Pons (tissue), 1 donor: ENCODE data around the gene IFI30.

ENCODE experiments used
- DNase-seq: peaks from one replicate; pipeline ENCODE4 v3.0.0-alpha.2; 2016; ENCODE audit warnings: low spot score

The IFI30 gene

DNA sequence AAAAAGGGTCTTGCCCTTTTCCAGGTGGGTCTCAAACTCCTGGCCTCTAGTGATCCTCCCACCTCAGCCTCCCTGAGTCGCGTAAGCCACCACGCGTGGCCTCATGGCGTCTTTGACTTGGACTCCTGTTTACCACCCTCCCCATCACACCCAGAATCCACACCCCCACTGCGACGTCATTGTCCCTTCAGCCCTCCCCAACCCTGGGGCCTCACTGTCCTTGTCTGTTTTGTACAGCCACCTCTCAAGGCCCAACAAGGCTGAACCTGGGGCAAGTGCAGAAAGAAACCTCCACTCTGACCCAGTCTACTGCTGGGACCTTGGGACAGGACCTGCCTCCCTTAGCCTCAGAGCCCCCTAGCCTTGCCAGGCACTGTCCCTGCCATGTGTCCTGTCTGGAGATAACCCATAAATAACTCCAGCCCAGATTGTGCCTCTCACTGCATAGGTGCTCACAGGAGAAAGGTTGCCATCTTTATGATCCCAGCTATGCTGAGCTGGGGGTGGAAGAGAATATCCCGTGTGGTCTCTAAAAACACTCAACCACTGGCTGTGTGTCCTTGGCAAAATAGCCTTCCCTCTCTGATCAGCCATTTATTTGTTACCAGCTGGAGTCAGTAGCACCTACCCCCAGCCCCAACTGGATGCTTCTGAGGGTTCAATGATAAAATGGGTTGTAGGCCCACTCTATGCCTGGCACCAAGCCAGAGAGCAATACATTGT is 1.8 kb upstream of the IFI30 start:
- DNase-seq, result no peak

DNA sequence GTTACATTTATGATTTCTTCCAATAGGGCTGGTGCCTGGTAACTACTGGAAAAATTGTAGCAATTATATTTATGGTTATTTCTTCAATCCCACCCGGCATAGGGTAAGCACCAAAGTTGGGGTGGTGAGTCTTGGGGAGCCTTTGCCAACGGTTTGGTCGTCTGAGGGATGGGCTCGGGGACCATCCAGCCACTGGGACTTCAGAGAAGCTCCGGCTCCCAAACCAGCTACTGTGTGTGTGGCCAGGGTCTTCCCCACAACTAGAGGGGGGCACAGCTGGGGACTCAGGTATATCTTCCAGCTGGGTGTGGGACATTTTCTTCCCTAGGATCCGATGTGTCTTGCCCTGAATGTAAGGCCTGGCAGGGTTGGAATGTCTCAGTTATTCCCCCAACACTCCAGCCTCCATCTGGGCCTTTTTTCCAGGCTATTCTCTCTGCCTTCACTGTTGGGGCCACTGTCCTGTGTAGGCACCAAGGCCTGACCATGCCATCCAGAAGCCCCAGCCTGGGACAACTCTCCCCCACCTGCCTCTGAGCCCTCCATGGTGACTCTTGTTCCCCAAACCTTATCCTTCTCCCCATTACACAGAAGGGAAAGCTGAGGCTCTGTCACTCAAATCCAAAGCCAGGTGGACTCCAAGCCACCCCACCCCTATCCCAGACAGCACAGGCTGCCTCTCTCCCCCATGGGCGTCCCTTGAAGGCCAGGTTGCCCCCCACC is 1.1 kb upstream of the IFI30 start:
- DNase-seq, result no peak

DNA sequence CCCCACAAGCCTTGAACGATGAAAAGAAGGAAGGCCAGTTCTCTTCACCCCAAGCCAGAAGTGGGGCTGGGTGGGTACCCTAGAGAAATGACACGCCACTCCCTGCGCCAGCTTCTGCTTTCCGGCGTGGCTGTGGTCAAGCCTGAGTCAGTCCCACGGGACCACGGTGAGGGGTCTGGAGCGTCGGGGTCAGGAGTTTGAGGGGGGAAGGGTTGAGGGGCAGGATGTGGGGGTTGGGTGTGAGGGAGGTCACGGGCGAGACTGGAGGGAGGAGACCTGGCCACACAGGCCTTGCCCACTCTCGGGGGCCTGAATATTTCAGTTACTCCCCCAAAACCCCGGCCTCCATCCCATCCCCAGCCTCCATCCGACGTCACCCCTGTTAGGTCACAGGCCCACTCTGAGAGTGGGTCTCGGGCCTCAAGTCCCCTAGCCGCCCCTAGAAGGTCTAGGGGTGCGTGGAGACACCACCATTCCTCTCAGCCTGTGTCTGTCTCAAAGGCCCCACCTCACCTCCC is 500 bp upstream of the IFI30 start:
- DNase-seq, result no peak

DNA sequence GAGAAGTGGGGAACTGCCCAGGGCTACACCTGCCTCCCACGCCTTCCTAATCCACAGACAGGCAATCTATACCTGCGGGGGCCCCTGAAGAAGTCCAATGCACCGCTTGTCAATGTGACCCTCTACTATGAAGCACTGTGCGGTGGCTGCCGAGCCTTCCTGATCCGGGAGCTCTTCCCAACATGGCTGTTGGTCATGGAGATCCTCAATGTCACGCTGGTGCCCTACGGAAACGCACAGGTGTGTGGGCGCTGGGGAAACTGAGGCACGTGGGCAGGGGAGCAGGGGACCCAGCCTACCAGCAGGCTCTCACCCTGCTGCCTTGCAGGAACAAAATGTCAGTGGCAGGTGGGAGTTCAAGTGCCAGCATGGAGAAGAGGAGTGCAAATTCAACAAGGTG is 1.4 kb downstream of the IFI30 start:
- DNase-seq, result no peak

DNA sequence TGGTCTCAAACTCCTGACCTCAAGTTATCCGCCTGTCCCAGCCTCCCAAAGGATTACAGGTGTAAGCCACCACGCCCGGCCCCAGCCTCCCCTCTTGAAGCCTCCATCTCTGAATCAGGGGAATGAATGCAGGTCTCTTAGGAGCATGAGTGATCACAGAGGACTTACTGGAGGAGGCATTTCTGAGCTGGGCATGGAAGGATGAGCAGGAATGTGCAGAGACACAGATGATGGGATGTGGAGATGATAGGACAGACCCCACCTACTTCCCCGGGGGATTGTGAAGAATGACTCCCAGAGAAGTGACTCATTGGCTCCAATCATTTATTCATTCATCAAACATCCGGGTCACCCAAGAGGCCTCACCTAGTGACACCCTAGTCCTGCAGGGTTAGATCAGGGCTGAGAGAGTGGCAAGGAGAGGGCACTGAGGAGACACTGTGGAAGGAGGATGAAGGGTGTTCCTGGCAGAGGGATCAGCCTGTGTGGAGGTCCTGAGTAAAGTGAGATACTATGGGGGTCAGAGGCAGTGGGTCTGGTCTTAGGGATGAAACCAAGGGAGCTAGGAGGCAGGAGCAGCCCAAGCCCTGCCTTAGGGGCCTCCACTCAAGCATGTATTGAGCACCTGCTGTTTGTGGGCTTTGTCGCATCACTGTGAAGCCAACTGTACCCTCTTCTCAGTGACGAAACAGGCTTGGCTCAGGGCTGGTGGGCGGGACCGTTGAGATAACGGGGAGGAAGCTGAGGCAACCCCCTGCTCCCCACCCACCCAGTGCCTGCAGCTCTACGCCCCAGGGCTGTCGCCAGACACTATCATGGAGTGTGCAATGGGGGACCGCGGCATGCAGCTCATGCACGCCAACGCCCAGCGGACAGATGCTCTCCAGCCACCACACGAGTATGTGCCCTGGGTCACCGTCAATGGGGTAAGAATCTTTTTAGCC is 3.0 kb downstream of the IFI30 start:
- no peak for DNase-seq

DNA sequence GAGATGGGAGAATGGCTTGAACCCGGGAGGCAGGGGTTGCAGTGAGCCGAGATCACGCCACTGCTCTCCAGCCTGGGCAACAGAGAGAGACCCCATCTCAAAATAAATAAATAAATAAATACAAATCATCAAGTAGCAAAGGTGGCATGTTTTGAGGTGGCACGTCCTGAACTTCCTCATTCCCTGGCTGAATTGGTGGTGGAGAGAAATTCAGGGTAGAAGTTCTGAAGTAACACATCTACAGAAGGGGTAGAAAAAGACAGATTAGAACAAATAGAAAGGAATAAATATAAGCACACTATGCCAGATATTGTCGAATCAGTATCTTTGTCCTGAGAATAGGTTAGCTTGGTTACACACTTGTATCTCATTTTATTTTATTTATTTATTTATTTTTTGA is 6.3 kb downstream of the IFI30 start:
- DNase-seq, result no peak

DNA sequence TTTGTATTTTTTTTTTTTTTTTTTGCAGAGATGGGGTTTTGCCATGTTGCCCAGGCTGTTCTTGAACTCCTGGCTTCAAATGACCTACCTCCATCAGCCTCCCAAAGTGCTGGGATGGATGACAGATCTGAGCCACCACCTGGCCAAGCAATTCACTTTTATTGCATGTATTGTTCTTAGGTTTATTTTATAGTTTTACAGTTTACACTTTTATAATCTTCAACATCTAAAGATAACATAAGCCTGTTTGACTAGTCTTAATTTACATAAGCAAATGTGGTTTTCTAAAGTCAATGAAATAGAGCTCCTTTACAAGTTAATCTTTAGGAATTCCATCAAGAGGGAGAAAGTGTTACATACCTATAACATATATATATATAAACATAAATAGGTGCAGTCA is 9.9 kb downstream of the IFI30 start:
- no peak for DNase-seq

DNA sequence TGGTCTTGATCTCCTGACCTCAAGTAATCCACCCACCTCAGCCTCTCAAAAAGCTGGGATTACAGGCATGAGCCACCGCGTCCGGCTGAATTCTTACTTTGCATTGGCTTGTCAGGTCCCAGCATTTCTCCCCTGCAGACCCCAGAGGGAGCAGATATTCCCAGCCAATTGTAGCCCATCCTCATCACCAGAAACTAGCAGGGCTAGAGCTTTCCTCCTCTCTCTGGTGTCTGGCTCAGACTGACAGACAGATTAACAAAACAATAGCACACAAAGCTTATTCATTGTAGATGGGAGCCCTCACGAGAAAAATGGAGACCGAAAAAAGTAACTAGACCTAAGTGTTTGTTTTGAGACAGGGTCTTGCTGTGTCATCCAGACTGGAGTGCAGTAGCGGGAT is 11.9 kb downstream of the IFI30 start:
- DNase-seq, result no peak

DNA sequence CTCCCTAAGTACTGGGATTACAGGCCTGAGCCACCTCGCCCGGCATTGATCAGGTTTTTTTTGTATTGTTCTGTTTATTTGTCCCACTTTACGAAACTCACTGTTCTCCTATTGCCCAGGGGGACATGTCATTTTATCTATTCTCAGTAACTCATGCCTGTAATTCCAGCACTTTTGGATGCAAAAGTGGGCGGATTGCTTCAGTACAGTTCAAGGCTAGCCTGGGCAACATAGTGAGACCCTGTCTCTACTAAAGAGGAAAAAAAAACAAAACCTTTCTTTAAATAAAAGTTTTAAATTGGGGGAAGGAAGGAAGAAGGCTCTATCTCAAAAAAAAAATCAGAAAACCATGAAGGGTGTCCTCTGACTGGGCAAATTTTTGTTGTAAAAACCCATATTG is 16.7 kb downstream of the IFI30 start:
- no peak for DNase-seq

DNA sequence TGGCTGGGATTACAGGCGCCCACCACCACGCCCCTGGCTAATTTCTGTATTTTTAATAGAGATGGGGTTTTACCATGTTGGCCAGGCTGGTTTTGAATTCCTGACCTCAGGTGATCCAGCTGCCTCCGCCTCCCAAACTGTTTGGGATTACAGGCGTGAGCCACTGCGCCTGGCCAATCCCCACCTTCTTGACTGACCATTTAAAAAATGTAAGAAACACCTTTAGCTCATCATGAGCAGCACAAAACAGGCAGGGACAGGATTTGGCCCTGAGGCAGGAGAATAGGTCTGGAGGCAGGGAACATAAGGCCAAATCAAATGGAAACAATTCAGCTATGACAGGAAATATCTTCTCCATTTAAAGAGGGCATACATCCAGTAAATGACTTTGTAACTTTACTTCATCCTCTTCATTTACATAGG is 18.0 kb downstream of the IFI30 start:
- no peak for DNase-seq

DNA sequence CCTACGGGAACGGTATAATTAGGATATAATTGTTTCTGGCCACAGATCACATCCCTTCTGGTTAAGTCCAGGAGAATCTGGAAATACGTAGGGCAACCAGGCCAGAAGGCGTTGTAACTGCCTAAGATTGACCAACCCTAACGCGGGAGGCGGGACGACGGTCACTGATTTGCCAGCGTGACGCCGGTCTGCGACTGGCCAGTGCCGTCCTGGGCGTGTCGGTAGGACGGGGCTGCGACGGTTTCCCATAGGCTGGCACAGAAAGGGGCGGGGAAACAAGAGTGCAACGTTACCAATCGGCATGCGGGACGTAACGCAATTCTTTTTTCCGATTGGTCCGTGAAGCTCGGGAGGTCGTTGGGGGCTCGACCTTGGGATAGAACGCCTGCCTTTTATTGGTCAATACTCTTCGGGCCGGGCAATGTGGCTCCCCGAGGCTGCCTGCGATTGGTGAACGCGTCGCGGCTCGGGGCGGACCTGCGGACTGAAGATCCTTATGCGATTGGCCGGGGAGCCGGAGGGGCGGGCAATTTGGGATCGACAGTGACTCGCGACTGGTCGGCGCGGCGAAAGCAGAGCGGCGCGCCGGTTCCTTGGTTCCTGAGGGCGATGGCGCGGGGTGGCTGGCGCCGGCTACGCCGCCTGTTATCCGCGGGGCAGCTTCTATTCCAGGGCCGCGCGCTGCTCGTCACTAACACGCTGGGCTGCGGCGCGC is 19.2 kb downstream of the IFI30 start, which contains the start of gene MPV17L2:
Gene MPV17L2, plus strand, starts transcription at position 546 of the 715 bp plus-strand sequence. Its CDS starts 64 bp downstream, at position 610.
- peak; percentile 100 for DNase-seq

DNA sequence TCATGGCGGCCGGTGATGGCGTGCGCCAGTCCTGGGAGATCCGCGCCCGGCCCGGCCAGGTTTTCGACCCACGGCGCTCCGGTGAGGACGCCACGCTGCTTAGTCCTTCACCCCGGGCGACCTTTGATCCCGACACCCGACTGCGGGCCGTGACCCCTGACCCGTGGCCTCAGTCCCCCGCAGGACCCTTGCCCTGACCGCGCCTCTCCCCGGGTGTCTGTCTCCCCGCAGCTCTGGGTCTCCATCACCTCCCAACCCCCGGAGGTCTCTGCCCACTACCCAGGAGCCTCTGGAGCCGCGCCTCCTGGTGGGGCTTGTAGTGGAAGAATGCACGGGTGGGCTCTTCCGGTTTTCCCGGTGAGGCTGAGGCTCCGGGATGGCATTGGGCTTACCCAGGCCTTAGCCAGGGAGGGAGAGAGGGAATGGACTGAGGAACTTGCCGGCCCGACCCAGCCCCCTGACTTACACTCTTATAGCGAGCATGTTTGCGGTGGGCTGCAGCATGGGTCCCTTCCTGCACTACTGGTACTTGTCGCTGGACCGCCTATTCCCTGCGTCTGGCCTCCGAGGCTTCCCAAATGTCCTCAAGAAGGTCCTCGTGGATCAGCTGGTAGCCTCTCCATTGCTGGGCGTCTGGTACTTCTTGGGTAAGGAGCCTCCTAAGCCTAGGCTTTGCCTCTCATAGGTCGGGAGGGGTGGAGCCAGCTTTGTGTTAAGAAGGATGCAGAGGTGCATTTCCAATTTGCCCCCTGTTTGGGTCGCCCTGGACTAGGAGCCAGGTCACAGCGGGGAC is 20.0 kb downstream of the IFI30 start:
- no peak for DNase-seq

DNA sequence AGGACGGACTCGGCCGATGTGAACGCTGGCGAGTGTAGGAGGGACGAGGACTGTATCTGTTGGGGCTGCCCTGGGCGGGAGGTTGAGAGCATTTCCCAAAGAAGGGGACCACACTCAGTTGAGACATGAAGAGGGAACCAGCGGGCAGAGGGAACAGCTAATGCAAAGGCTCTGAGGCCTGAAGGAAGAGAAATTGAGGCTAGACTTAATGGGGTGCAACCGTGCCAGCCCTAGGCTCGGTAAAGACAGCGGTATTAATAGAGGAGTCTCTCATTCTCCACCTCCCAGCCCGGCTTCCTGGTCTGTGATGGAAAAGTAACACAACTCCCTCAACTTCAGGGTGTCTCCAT is 20.5 kb downstream of the IFI30 start:
- no peak for DNase-seq

DNA sequence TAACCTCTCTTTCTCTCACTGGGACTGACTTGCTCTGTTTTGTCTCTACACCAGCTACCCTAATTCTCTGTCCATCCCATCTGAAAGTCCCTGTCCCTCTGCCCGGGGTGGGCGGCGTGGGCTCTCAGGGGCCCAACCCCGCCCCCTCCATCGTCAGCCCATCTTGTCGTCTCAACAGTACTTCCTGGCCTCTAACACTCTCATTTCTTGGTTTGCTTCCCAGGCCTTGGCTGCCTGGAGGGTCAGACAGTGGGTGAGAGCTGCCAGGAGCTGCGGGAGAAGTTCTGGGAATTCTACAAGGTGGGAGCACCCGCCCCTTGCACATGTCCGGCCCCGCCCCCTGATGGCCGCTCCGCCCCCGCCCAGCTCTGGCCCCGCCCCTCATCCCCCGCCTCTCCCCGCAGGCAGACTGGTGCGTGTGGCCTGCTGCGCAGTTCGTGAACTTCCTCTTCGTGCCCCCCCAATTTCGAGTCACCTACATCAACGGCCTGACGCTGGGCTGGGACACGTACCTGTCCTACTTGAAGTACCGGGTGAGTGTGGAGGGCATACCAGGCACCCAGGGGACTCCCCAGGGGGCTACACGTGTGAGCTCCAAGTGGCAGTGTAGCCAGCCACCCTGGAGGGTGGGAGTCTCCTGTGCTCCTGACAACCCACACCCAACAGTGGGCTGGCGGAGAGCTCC is 21.1 kb downstream of the IFI30 start:
- no peak for DNase-seq

DNA sequence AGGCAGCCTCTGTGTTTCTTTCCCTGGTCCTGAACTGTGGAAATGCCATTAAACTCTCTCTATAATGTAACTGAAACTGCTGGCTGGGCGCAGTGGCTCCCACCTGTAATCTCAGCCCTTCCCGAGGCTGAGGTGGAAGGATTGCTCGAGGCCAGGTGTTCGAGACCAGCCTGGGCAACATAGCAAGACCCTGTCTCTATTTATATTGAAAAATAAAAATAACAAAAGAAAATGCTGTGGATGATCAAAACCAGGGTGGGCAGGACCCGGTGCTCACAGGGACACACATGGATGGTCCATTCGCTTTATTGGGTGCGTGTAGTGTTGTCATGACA is 22.9 kb downstream of the IFI30 start:
- DNase-seq, result no peak

DNA sequence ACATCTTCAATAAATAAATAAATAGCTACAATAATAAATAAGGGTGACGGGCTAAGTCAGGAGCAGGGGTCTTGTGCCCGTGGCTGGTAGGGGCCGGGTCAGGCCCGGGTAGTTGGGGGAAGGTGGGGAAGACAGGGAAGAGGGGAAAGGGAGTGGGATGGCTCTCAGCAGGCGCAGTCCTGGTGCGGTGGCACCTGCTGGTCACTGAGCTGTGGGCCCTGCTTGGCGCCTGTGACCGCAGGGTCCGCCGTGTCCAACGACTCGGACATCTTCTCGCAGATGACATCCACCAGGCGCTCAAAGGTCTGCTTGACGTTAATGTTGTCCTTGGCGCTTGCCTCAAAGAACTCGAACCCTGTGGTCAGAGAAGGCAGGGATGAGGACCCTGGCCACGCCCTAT is 23.7 kb downstream of the IFI30 start:
- no peak for DNase-seq

DNA sequence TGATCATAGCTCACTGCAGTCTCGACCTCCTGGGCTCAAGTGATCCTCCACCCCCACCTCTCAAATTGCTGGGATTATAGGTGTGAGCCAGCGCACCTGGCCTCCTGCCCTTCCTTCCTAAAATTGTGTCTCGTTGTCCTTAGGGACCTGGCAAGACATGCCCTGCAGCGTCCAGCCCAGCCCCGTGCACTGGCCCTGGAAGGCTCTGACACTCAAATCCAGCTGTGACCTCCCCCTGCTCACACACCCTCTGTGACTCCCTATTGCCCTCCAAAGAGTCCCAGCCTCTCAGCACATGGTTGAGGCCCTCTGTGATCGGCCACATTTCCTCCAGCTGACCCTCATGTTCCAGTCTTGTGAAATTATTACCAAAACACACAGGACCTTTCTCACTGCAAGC is 24.3 kb downstream of the IFI30 start:
- DNase-seq, result no peak

DNA sequence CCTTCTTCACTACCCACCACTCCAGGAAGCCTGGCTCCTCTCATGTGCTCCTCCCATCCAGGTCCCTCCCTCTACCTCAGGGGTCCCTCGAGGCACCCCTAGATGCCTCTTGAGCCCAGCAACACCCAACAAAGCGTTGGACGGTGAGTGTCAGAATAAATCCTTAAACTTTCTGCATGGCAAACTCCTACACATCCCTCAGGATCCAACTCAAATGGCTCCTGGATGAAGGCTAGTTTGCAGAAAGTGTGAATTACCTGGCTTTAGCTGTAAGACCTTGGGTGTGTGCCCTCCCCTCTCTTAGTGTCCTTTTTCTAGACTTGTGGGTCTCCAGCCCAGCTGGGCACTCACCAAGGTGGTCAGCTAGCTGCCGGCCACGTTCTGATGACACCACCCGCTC is 24.8 kb downstream of the IFI30 start:
- DNase-seq, result no peak

DNA sequence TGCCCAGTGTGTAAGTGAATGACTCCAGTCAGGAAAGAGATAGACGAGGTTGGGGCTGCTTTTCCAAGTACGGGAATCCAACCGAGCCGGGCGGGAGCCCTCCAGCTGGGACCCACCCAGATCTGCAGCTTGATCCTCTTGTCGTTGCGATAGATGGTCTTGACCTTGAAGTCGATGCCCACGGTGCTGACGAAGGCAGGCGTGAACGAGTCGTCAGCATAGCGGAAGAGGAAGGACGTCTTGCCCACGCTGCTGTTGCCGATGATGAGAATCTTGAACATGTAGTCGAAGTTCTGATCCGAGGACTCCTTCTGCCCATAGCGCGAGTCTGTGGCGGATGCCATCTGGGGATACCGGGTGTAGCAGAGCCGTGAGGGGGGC is 28.8 kb downstream of the IFI30 start:
- DNase-seq, result no peak

DNA sequence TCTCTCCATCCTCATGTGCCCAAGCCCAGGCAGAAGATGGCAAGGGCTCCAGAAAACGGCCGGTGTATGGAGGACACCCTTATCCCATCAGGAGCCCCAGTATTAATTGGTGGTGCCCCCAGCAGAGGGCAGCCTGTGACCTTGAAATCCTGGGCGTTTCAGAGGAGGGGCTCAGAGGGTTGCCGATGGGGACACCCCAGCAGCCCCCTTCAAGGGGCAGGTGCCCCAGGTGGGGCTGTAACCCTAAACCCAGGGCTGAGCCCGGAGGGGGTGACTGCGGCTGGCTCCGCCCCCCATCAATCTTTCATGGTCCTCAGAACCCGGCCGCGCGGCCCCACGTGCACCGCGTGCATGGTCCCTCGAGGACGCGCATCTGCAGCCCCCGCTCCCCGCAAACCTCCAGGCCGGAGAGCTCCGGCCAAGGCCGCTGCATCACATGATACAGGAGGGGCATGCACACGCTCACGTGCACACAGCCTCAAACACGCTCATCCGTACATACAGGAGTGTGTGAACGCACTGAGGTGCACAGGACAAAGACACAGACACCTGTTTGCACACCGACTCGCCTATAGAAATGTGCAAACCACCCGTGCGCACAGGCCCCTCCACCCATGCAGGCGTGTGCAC is 29.3 kb downstream of the IFI30 start:
- peak; percentile 48 for DNase-seq
